GM19239 (cell line): ENCODE data around the gene ZDHHC9.

Experiments used
- DNase-seq: peaks from one replicate; pipeline ENCODE4 v3.0.0; 2011; ENCODE audit warnings: low spot score; ENCODE audit not compliant: insufficient read length
- FAIRE-seq: peaks from 2 replicates; lab custom pipeline; 2011; peaks lifted over from hg19 to GRCh38; lab: Jason Lieb, UNC

ZDHHC9 gene

DNA sequence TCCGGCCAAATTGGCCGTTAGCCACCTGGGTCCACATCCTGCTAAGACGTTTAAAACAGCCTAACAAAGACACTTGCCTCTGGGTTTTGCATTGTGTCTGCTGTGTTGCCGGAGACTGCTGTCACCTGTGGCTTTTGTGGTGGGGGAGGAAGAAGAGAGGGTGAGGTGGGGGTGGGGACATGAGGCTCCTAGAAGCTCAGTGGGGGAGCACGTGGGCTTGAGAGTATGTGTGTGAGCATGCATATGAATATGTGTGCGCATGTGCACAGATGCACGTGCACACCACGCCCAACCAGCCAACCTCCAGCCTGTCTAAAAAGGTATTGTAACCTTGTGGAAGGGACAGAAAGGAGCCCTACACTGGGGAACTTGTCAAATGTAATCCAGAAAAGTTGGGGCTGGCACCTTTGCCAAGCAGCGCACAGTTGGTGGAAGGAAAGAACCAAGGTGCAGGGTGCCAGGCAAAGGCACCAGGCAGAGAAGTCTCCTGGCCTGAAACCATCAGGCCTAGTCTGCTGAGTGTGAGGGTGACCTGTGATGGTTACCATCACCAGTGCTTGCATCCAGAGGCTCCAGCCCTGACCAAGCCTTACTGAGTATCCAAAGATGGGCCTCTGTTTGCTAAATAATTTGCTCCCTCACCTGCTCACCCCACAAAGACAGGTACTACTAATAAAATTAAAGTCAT, 74.1 kb downstream of the ZDHHC9 start:
- peak; percentile 100 for FAIRE-seq
- no peak for DNase-seq

GRCh38 chrX:129768586-129769466, 74.9 kb downstream of the ZDHHC9 start:
- no peak for FAIRE-seq
- DNase-seq, result no peak

DNA sequence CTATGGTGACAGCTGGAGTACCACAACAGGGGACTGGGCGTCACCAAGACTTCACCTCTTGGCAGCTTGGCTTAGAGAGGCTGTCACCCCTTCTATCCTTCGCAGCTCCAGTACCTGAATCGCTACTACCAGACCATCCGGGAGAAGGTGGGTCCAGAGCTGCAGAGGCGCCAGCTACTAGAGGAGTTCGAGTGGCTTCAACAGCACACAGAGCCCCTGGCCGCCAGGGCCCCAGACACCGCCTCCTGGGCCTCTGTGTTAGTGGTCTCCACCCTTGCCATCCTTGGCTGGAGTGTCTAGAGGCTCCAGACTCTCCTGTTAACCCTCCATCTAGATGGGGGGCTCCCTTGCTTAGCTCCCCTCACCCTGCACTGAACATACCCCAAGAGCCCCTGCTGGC, 75.5 kb downstream of the ZDHHC9 start:
- DNase-seq (no peak), FAIRE-seq (no peak)

- DNase-seq, result no peak
- FAIRE-seq, result peak; percentile 89
These were observed 80.0 kb downstream of the ZDHHC9 start for GRCh38 chrX:129763666-129764065.

GRCh38 chrX:129762448-129762847, 81.2 kb downstream of the ZDHHC9 start:
- FAIRE-seq (no peak), DNase-seq (no peak)

- FAIRE-seq, result peak; percentile 66
These were observed 82.1 kb downstream of the ZDHHC9 start for GRCh38 chrX:129761596-129761995.

DNA sequence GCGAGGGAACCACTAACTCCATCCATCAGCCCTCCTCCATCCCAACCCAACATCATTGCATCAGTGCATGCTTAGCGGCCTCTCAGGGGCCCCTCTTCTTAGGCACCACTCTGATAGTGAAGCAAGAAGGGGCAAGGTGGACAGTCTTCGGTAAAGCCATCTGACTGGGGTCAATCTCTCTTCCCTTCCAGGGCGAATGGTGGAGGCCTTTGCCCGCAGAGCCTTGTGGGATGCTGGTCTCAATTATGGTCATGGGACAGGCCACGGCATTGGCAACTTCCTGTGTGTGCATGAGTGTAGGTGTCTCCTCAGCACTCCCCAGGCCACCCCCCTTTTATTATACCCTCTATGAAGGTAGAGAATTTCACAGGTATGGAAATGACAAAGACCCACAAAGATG, 82.7 kb downstream of the ZDHHC9 start:
- FAIRE-seq (no peak), DNase-seq (no peak)

More at GRCh38 chrX:129761596-129761995, 82.1 kb downstream of the ZDHHC9 start:
- DNase-seq, result no peak

GRCh38 chrX:129760155-129760554, 83.5 kb downstream of the ZDHHC9 start:
- no peak for DNase-seq
- no peak for FAIRE-seq

- DNase-seq (no peak), FAIRE-seq (peak; percentile 98)
These were observed 84.1 kb downstream of the ZDHHC9 start for GRCh38 chrX:129759576-129760061.

DNA sequence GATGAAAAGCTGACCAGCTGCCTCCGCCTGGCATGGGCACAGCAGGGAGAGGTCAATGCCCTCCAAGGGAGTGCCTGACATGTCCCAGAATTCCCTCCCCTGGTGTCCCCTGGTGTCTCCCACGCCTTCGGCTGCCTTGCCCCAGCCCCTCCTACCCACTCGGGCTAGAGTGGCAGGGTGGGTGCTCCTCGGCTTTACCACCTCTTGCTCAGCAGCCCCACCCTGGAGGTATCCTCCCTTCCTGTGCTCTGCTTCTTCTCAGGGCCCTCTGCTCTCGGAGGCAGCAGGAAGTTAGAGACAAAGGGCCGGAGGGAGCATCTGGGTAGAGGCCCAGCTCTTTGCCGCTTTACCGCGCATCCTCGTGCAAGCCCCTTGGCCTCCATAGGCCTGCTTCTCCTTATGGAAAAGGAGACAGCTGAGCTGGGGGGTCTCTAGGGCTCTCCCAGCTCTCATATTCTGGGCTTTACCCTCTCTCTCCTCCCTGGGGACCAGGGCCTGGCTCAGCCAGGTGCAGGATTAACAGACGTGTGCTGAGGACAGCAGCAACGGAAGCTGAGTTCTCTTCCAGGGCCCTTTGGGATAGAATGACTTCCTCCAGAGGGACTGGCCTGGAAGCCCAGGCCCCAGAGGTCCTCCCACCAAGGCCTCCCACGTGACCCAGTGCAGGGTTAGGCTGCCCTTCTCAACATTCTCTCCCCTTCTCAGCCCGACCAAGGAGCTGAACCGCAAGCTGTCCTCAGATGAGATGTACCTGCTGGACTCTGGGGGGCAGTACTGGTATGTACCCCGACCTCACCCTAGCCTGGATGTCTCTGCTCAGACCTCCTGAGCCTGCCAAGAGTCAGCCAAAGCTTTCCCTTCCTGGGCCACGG, 87.7 kb downstream of the ZDHHC9 start:
- DNase-seq (no peak), FAIRE-seq (peak; percentile 93)

DNA sequence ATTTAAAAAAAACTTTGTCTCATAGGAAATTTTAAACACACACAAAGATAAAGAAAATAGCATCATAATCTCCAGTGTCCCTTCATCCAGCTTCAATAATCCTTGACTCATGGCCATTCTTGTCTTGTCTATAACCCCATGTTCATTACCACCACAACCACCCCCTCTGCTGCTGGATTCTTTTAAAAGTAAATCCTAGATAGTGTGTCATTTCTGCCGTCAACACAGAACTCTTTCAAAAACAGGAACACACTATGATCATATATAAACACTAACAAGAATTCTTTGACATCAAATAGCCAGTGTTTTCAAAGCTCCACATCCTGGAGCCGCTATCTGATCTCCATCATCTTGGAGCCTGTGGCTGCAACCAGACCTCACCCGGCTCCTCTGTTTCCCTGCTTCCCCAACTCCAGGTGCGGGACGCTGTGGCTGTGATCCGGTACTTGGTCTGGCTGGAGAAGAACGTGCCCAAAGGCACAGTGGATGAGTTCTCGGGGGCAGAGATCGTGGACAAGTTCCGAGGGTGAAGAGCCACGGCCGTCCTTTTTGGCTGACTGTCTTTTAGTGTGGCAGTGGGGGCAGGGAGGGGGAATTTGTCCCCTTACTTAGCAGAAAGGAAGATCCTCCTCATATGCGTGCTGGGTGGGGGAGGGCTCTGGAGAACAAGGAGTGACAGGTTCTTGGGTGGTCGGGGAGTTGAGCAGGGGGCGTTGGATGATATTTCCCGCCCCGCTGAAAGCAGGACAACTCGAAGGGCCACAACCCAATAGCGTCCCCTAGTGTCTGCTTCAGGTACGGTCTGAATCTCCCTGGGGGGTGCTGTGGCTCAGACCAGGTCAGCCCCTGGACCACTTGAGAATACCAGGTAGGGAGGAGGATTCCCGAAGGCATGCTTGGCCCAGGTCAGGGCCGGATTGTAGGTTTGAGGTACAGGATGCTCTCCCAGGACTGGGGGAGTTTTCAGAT, 89.3 kb downstream of the ZDHHC9 start:
- FAIRE-seq, result peak; percentile 11
- no peak for DNase-seq
